Measurements from ENCODE around the gene LILRA6. TPM values are rescaled to one million over a fixed set of nuclear protein-coding genes. Genes with fewer than 3 reads are reported as not detected.
A peak's percentile ranks its signal among the peaks of the same experiment; 100 is the strongest.

LILRA6 gene
- total and polyA plus RNA-seq, 3 donors from 2014 or later = 0.37 to 2.7 (median 1.5) TPM

GRCh38 chr19:54268936-54269335, 26.3 kb upstream of the LILRA6 start:
- DNase-seq = no peak
- Histone ChIP-seq H3K9me3 (no peaks in the 10 kb centered on the region), H3K4me1 (no peaks in the 10 kb centered on the region), H3K27ac (no peak overlapping the region), H3K36me3 (ENCODE audit: low read depth, missing control alignments) (no peaks in the 10 kb centered on the region), H3K4me3 (no peak overlapping the region), H3K27me3 (no peaks in the 10 kb centered on the region)
- no peak for TF ChIP-seq CTCF (IDR thresholded peaks at IDR 0.05)
- TF ChIP-seq POLR2A (IDR thresholded peaks at IDR 0.05) = no peak
- intact Hi-C loops (cut with DNase I; ENCODE audit: low total_unique reads) = no loop called here
- WGBS, 2 donors = 62 to 80% methylated on average over 2 of the region's 2 CpGs

- H3K4me1 ChIP-seq = no peaks in the 10 kb centered on the region
- H3K4me3 ChIP-seq = no peak overlapping the region
- 15 to 17% methylated on average over 5 to 6 of the region's 6 CpGs for WGBS, 2 donors
- intact Hi-C loops (cut with DNase I; ENCODE audit: low total_unique reads) = no loop called here
- no peaks in the 10 kb centered on the region for H3K36me3 ChIP-seq (ENCODE audit: low read depth, missing control alignments)
- H3K27me3 ChIP-seq = no peaks in the 10 kb centered on the region
- DNase-seq = peak; percentile 91
- no peak overlapping the region for H3K27ac ChIP-seq
- no peaks in the 10 kb centered on the region for H3K9me3 ChIP-seq
- peak; percentile 40 to 69 (median 52) for TF ChIP-seq CTCF (IDR thresholded peaks at IDR 0.05)
- TF ChIP-seq POLR2A (IDR thresholded peaks at IDR 0.05) = no peak
These were observed 23.5 kb upstream of the LILRA6 start for GRCh38 chr19:54266133-54266532.

GRCh38 chr19:54262470-54262869, 19.9 kb upstream of the LILRA6 start:
- H3K4me1 ChIP-seq = peaks cover 4% of the 10 kb centered on the region
- DNase-seq = no peak
- H3K27me3 ChIP-seq = no peaks in the 10 kb centered on the region
- no peak overlapping the region for H3K4me3 ChIP-seq
- no peaks in the 10 kb centered on the region for H3K9me3 ChIP-seq
- no peaks in the 10 kb centered on the region for H3K36me3 ChIP-seq (ENCODE audit: low read depth, missing control alignments)
- intact Hi-C loops (cut with DNase I; ENCODE audit: low total_unique reads) = no loop called here
- H3K27ac ChIP-seq = no peak overlapping the region
- no peak for TF ChIP-seq POLR2A (IDR thresholded peaks at IDR 0.05)
- no peak for TF ChIP-seq CTCF (IDR thresholded peaks at IDR 0.05)
- 88 to 92% methylated on average over 2 of the region's 2 CpGs for WGBS, 2 donors

- Histone ChIP-seq H3K27me3 (no peaks in the 10 kb centered on the region), H3K9me3 (no peaks in the 10 kb centered on the region), H3K36me3 (ENCODE audit: low read depth, missing control alignments) (no peaks in the 10 kb centered on the region), H3K27ac (no peak overlapping the region), H3K4me3 (no peak overlapping the region), H3K4me1 (peaks cover 4% of the 10 kb centered on the region)
- intact Hi-C loops (cut with DNase I; ENCODE audit: low total_unique reads) = no loop called here
- 84% methylated on average over 11 of the region's 11 CpGs for WGBS, 2 donors
- TF ChIP-seq POLR2A (IDR thresholded peaks at IDR 0.05) (no peak), CTCF (IDR thresholded peaks at IDR 0.05) (no peak)
- no peak for DNase-seq
These were observed 19.5 kb upstream of the LILRA6 start for GRCh38 chr19:54262066-54262465.

- Histone ChIP-seq H3K4me1 (peaks cover 4% of the 10 kb centered on the region), H3K27me3 (no peaks in the 10 kb centered on the region), H3K27ac (no peak within 1 kb of the TSS), H3K9me3 (no peaks in the 10 kb centered on the region), H3K4me3 (no peak within 1 kb of the TSS), H3K36me3 (ENCODE audit: low read depth, missing control alignments) (no peaks in the 10 kb centered on the region)
- no peak for DNase-seq
- intact Hi-C loops (cut with DNase I; ENCODE audit: low total_unique reads) = no loop called here
- TF ChIP-seq POLR2A (IDR thresholded peaks at IDR 0.05) (no peak), CTCF (IDR thresholded peaks at IDR 0.05) (no peak)
- 44 to 58% methylated on average over 3 to 9 of the region's 9 CpGs for WGBS, 2 donors
These were observed 14.5 kb upstream of the LILRA6 start, which contains the start of gene LILRB5 for GRCh38 chr19:54257116-54257480. LILRB5 (minus strand) TSS chr19:54257273; CDS start chr19:54257193, 80 bp downstream.
